Sigmoid colon (tissue), 4 donors: ENCODE data around the gene XYLT1.

ENCODE experiments used
- CTCF ChIP-seq, 4 experiments: fragments of 450-650 bp in 3 of 4; fragments of 200-600 bp in 1 of 4; IDR thresholded peaks; one replicate each; pipeline ENCODE4 v1.5.1; 2016 to 2019; ENCODE audit warnings: antibody characterized with exemption in 4 of 4, mild to moderate bottlenecking in 3 of 4, moderate library complexity in 2 of 4
- EP300 ChIP-seq, 4 donors: sonication (generic); formaldehyde crosslinking; IDR thresholded peaks; one replicate each; pipeline ENCODE4 v1.6.1; 2017; ENCODE audit warnings: antibody characterized with exemption in 4 of 4
- POLR2A ChIP-seq, 2 donors: fragments of 450-650 bp; IDR thresholded peaks; one replicate each; pipeline ENCODE4 v1.6.1; 2016; ENCODE audit warnings: antibody characterized with exemption in 2 of 2, mild to moderate bottlenecking in 2 of 2, moderate library complexity in 2 of 2
- POLR2AphosphoS5 ChIP-seq, 4 donors: sonication (generic); formaldehyde crosslinking; IDR thresholded peaks; one replicate each; pipeline ENCODE4 v1.6.1; 2017; ENCODE audit warnings: antibody characterized with exemption in 4 of 4

- TF ChIP-seq POLR2AphosphoS5 (IDR thresholded peaks at IDR 0.05) (no peak), CTCF (IDR thresholded peaks at IDR 0.05) (no peak), EP300 (IDR thresholded peaks at IDR 0.05) (no peak), POLR2A (IDR thresholded peaks at IDR 0.05) (no peak)
These were observed 340.8 kb downstream of the XYLT1 start for GRCh38 chr16:17129971-17130370.
